Keratinocyte (primary cell): ENCODE data around the gene LRRC37A3.
"Not testable (repeated sequence)": the region's sequence is repeated elsewhere in the genome, so short reads cannot be mapped to it uniquely, and the experiment has no call there.

Experiments used
- CTCF ChIP-seq, 3 experiments: IDR thresholded peaks in 1 of 3; conservative IDR thresholded peaks in 1 of 3; optimal IDR thresholded peaks in 1 of 3; 2 replicates in 2 of 3; 3 replicates in 1 of 3; pipeline versions ENCODE3 to v1.5.1; 2011; ENCODE audit warnings: low read length in 3 of 3, mild to moderate bottlenecking in 3 of 3, moderate library complexity in 2 of 3, control low read depth in 1 of 3, inconsistent platforms in 1 of 3; ENCODE audit not compliant: insufficient read depth in 2 of 3; ENCODE audit errors: extremely low read depth in 1 of 3
- EZH2 ChIP-seq: IDR thresholded peaks from one replicate; pipeline ENCODE4 v1.6.1; 2012; ENCODE audit warnings: inconsistent platforms, mild to moderate bottlenecking, low read length, moderate library complexity

GRCh38 chr17:64929419-64930209 is 10.3 kb upstream of the LRRC37A3 start:
- not testable (repeated sequence) for TF ChIP-seq EZH2; CTCF (optimal IDR thresholded peaks at IDR 0.05 in 1 of 3, IDR thresholded peaks at IDR 0.05 in 1 of 3, conservative IDR thresholded peaks at IDR 0.05 in 1 of 3; ENCODE audit: extremely low read depth in 1 of 3, insufficient read depth in 2 of 3, low read length in 3 of 3)
